HG02885 (cell line): Measurements from ENCODE around the gene ABCG1.

Experiments used
- ATAC-seq: cut with Tn5 transposase; IDR thresholded peaks from one replicate; pipeline ENCODE4 v1.9.1; 2021; ENCODE audit warnings: mild to moderate bottlenecking; ENCODE audit not compliant: unreplicated experiment, poor library complexity

ABCG1 gene

DNA sequence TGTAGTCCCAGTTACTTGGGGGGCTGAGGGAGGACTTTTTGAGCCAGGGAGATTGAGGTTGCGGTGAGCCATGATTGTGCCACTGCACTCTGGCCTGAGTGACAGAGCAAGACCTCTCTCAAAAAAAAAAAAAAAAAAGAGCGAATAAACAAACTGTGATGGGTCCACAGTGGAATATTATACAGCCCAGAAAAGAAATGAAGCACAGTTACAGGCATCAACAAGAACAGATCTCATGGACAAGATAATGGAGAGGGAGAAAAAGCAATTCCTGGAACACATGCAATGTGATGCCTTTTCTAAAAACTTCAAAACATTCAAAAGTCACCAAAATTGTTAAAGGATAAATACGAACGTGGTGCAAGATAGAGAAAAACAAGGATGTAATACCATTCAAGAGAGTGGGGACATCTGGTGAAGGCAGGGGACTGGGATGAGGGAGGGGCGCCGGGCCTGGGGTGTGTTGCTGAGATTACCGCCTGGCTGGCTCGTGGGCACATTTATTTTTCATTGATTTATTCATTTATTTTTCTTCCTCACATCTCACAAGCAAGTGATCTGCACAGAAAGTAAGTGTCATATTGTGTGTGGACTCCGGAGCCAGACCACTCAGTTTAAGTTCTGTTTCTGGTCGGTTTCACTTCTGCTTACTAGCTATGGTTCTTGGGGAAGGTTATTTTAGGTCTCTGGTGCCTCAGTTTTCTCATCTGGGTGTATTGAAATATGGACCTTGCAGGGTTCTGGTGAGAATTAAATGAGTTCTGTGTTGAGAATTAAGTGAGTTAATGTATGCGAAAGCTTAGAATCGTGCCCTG is 30.1 kb downstream of the ABCG1 start:
- ATAC-seq = peak; percentile 84

DNA sequence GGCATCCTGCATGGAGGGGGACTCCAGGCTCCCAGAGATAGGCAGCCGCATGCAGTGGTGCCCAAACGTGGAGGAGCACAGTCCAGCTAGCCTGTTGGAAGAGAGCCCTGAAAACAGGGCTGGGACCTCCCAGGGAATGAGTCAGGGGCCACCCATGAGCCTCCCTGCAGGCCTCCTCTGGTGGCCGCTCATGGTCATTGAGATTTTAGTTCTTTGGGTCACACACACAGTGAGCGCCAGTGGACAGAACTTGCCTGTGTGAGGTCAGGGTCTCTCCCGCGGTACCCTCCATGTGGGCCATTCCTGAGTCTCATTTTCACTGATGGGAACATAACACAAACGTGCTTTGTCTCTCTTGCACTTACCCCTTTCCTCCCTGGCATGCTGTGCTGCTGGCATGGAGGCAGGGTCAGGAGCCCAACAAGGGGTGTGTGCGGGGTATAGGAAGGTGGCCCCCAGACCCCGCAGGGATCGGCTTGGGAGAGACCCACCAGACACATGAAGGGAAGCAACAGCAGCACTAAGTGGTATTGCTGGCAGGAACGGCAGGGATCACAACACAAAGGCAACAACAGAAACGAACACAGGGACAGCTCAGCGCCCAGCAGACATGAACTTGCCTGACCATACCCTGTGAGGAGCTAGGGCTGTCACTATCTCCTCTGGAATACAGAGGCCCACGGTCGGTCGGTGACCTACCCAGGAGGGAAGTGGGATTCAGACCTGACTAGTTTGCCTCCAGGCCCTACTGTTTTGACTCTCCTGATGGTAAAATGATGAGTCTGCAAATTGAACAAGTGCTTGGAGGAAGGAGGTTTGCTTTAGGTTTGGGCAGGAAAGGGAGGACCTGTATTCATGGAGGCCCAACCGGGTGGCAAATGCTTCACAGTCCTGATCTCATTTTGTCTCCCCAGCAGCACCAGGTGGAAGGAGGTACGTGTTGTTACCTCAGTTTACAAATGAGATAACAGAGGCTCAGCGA is 31.8 kb downstream of the ABCG1 start:
- no peak for ATAC-seq

DNA sequence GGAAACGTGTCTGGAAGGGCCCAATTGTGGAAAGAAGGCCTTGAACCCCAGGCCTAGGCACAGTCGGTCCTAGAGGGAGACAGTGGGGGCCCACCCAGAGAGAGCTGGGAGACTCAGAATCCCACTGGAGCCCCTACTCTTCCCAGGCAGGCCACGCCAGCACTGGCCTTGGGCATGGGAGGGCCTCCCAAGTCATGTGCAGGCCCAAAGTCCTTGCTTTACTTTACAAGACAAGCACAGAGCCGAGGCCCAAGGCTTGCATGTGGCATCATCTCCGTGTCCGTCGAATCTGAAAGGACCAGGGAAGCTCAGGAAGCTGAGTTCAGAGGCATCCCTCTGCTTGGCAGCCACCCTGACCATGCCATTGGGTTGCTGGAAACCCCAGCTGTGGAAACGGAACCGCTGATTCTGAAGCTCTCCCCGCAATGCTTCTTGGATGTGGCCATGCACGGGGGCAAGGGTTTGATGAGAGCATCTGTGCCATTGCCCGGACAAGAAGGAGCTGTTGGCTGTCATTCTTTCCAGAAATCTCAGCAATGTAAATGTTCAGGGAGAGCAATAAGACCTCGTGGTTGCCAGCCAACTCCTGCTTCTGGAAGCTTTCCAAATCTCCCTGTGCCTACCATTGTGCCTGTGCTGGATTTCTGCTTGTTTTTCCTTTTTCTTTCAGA is 32.8 kb downstream of the ABCG1 start:
- no peak for ATAC-seq

DNA sequence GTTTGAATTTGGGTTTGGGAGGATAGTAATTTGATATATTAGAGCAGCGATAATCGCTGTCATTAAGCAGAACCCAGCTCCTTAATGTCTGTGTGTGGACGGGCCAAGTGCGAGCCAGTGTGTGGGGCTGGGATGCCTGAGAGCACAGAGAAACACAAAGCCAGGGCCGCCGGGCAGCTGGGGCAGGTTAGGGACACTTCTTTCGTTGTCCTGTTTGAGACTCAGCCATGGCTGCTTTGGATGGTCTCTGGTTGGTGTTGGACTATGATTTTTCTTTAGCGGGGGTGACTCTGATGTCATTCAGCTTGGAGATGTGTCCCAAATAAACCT is 33.4 kb downstream of the ABCG1 start:
- ATAC-seq = no peak

DNA sequence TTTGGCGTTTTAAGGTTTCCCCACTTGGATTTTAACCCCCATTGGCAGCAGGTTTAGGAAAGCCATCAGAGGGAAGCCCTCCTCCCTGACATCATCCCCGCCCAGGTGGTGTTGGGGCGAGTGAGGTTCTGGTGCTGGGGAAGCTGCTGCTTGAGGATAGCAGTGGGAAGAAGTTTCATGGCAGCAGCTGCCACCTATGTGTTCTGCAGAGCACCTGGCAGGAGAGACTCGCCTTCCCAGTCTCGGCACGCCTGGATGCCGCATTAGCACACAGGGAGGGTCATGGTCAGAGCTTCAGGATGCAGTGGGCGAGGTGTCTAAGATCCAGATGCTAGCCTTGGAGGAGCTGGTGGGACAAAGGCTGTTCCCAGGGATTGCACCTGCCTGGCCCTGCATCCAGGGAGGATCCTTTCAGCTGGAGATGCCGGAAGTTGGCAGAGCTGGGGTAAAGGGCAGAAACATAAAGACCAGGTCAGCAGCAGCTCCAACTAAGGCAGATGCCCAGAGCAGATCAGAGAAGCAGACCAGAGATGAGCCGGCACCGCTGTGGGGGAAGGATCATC is 33.9 kb downstream of the ABCG1 start:
- no peak for ATAC-seq

DNA sequence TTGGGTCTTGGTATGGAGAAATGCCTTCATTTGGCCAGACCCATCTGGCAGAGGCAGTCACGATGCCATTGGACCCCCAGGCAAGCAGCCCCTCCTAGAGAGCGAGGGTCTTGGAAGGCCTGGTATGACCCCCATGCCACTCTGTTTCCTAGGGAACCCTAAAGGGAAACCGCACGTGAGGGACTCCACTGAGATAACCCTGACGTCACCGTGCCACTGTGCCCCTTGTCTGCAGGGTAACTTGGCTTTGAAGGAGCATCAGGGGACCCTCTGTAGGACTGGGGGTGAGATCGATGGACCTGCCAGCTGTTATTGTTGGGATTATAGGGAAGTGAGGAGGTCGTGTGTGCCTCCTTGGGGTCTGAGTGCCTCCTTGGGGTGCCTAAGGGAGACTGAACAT is 34.5 kb downstream of the ABCG1 start:
- ATAC-seq = no peak

DNA sequence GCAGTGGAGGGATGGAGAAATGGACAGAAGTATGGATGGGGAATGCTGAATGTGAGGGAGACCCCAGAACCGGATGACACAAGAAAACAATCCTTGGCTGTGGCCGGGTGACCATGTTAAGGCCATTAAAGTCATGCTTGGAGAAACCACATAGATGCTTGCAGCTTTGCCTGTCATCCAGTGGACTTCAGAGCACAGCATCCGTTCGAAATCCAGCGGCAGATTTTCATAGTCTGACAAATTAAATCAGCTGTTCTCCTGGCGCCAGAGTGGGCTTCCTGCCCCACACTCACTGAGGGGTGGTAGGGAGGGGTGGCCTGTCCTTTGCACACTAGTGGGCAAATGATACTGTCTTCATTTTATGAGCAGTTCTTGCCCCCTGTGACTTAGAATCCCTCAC is 35.1 kb downstream of the ABCG1 start:
- ATAC-seq = no peak

DNA sequence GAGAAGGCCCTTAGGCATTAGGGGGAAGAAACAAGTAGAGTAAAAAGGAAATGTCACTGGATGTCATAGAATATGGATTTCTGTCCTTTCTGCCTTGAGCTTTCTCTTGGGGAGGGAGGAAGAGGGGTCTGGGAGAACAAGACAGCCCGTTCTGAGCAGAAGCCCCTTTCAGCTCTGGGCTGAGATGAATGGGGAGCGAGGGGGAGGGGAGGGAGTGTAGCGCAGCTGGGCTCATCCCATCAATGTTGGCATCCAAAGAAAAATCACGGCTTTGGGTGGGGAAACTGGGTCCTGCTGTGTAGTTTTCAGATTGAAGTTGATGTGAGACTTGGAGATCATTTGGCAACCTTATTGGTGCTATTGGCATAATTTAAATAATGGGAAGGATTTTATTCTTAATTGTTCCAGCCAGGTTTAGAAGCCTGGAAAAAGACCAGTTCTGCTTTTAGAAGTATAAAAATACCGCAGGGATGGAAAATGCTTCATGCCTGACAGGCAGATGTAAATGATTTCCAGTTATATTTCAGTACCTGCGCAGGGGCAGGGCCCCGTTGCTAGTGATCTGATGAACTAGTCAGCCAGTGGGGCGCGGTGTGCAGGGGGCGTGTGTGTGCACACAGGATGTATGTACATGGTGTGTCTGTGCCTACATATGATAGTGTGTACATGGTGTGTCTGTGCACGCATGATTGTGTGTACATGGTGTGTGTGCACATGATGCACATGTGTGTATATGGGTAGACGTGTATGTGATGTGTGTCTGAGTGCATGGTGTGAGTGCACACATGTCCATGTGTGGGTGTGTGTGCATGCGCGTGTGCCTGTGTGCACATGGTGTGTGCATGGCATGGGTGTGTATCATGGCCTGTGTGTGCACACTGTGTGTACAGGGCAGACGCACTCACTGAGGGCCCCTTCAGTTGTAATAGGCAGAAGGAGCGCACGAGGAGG is 36.0 kb downstream of the ABCG1 start:
- no peak for ATAC-seq

DNA sequence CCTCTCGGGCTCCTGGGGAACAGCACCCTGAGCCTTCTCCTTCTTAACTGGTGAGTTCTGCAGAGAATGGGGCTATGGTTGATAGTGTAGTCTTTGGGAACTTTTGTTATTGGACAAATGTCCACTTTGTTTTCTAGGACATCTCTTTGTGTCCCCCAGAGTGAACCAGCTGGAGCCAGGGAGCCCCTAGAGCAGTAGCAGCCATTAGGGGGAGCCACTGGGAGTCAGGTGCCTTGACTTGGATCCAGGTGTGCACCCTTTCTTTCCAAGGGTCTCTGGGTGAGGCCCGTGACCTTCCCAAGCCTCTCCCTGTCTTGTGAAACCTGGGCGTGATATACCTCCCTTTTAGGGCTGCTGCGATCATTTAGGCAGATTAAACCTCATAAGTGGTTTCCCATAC is 36.9 kb downstream of the ABCG1 start:
- ATAC-seq = no peak

DNA sequence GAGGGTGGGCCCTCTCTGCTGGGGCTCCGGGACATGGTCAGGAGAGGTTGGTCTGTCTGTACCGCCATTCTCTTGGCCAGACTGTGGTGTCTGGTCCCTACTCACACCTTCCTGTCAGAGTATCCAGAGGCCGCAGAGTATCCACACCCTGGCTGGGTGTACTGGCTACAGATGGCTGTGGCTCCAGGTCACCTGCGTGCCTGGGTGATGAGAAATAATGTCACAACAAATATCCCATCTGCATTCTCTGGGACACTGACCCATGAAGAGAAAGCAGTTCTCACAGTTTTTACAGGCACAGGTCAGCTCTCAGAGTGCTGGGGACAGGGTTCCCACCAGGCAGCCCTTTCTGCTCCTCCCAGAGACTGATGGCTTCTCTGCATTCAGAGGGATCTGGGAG is 37.4 kb downstream of the ABCG1 start:
- no peak for ATAC-seq

DNA sequence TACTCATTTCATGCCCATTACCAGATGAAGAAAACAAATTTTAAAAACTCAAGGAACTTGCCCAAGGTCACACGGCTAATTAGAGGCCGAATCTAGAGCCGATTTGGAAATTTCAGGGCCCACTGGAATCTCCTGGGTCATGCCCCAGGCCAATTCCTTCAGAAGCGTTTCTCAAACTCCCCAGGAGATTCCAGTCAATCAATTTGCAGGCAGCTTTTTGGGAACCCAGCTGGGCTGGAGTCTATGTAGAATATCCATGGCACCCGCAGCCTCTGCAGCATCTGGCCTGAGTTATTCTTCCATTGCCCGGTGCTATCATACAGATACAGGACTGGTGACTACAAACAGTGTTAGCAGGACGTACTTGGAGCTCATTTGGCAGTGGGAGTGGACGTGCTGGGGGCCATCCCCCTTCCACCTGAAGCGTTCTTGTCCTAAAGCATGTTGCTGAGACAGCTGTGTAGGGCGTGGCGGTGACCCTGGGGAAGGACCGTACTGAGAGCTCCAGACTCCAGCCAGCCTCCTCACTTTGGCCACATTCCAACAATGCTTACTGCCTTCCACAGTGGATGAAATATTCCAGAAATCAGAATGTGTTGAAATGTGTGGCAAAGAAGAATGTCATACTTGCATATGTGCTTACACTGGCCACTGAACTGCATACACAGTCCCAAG is 38.3 kb downstream of the ABCG1 start:
- ATAC-seq = no peak

DNA sequence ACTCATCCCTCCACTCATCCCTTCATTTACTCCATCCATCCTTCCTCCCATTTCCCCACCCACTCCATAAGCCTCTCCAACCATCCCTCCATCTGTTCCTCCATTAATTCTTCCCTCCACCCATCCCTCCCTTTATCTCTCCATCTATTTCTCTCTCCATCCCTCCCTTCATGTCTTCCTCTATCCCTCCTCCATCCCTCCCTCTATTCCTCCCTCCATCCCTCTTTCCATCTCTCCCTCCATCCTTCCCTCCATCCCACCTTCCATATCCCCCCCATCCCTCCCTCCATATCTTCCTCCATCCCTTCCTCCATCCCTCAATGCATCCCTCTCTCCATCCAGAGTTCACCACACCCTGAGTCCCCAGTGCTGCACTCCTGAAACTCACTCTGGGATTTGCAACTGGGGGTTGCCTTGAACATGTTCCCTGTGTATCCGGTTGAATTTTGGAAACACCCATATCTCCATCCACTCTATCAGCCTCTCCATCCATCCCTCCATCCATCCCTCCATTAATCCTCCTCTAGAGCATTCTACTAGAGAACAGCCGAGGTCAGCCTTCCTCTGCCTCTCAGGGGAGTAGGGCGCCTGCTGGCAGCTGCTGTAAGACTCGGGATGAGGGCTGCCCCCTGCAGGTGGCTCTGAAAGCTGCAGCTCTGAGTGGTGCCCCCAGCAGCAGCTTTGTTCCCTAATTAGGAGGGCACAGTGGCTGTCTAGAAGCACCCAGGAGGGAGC is 39.4 kb downstream of the ABCG1 start:
- peak; percentile 53 for ATAC-seq

DNA sequence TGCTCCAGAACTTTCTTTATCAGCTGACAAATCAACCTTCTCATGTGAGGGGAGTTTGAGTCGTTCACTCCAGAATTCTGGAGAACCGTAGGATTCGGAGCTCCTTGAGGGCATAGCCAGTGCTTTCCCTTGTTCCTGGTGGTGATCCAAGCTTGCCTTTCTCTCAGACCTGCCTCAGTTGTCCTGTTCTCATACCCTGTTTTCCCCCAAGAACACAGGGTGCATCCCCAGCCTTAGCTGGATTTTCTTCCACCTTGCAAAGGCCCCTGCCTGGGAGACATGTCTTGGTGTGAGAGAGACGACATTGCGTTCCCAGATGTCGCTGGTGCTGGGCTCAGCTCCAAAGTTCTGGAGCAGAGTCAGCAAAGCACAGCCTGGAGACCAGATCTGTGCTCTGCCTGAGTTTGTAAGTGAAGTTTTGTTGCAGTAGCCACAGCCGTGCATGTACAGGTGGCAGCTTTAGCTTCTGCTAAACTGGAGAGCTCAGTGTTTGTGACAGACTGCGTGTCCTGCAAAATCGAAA is 40.0 kb downstream of the ABCG1 start:
- ATAC-seq = no peak

DNA sequence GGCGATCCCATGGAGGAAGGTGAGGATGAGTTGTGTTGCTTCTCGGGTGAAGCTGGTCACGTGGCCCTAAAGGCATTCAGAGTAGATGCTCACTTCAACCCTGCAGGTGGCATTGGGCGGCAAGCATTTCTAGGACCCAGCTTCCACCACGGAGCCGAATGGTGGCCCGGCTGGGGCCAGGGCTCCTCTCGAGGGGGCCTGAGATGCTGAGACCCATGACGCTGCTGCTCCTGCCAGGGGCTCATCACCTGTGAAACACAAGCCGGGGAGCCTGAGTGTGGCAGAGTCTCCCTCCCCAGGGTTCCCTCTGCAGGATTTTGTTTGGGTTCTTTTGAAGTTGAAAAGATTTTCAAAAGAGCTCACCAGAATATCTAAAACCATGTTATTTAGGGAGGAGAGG is 41.2 kb downstream of the ABCG1 start:
- ATAC-seq = no peak

DNA sequence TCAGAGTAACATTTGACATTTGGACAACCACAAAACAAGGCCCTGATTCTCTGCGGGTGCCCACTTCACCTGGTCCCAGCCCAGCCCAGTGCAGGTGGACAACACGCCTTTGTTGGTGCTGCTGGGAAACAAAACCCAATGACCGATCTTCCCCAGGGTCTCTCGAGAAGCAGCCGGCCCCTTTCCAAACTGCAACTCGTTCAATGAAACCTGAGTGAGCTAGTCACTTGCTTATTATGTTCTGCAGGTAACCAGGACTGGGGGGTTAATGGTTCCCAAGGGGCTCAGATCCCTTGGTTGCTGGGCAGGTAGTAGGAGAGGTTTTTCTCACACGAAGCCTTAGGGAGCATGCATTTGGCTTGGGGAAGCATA is 42.9 kb downstream of the ABCG1 start:
- no peak for ATAC-seq

DNA sequence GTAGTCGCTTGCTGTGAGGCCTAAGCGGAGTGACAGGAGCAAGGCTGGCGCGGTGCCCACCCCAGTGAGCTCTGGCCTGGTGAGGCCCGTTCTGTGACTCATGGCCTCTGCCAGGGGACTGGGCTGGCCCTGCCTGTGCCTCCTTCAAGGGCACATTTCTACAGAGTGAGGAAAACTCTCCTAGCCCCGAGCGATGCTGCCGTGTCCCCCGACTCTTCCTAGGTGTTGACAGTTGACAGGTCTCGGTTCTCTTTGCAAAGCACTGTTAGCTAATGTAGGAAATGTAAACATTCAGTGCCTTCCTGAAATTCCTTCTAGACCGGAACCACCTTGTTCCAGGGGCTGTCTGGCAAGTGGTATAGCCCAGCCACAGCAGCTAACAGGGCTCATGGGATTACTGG is 43.9 kb downstream of the ABCG1 start:
- ATAC-seq = no peak

DNA sequence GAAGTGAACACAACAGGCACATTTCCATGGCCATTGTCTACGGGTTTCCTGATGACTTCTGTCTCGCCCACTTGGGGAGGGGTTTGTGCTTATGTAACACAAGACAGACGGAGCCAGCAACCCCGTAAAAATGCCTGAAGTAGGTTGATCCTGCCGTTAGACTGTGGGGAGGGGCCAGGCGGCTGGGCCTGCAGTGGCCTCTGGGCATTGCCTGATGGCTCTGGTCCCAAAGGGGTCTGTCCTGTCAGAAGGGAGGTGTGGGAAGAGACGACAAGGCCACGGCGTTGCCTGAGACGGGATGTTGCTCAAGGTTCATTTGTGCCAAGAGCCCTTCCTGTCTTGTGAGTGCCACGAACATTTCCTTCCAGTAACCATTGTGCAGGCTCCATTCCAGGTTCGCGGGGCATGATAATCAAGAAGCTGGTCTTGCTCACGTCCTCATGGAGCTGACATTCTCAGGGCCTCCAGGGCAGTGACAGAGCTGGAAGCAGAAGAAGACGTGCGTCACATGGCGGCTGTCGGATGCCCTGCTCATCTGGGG is 44.7 kb downstream of the ABCG1 start:
- no peak for ATAC-seq
